Trophoblast cell (in vitro differentiated cells and primary cell): ENCODE measurements around the gene LDLRAD4.

Source experiments
- DNase-seq, 2 donors: peaks; one replicate each; pipeline ENCODE4 v3.0.0-alpha.2; 2016
- H2AFZ ChIP-seq: 2 replicates; pipeline ENCODE4 v1.6.1; 2013; ENCODE audit warnings: low read length, moderate library complexity, mild to moderate bottlenecking; ENCODE audit not compliant: insufficient read depth, poor library complexity
- H2AK5ac ChIP-seq: 2 replicates; pipeline ENCODE4 v1.6.1; 2013; ENCODE audit warnings: mild to moderate bottlenecking, low read length
- H2BK120ac ChIP-seq: 2 replicates; pipeline ENCODE4 v1.6.1; 2013; ENCODE audit warnings: low read length, mild to moderate bottlenecking, moderate library complexity; ENCODE audit not compliant: insufficient read depth, poor library complexity
- H2BK12ac ChIP-seq: 2 replicates; pipeline ENCODE4 v1.6.1; 2013; ENCODE audit warnings: mild to moderate bottlenecking, low read length, moderate library complexity
- H2BK5ac ChIP-seq: 2 replicates; pipeline ENCODE4 v1.6.1; 2013; ENCODE audit warnings: low read length, low read depth, moderate library complexity, mild to moderate bottlenecking; ENCODE audit not compliant: poor library complexity
- H3K14ac ChIP-seq: 2 replicates; pipeline ENCODE4 v1.6.1; 2013; ENCODE audit warnings: mild to moderate bottlenecking, low read length
- H3K18ac ChIP-seq: 2 replicates; pipeline ENCODE4 v1.6.1; 2013; ENCODE audit warnings: mild to moderate bottlenecking, low read length
- H3K23ac ChIP-seq: 2 replicates; pipeline ENCODE4 v1.6.1; 2013; ENCODE audit warnings: low read length
- H3K27ac ChIP-seq: 2 replicates; pipeline ENCODE4 v1.5.1; 2013; ENCODE audit warnings: low read depth, mild to moderate bottlenecking, inconsistent platforms, low read length, moderate library complexity
- H3K27me3 ChIP-seq: 2 replicates; pipeline ENCODE4 v1.6.1; 2013; ENCODE audit warnings: inconsistent platforms, mild to moderate bottlenecking, low read length, moderate library complexity; ENCODE audit not compliant: insufficient read depth
- H3K36me3 ChIP-seq, 2 experiments: 1 replicate in 1 of 2; 2 replicates in 1 of 2; pipeline ENCODE4 v1.6.1; 2013; ENCODE audit warnings: low read length in 2 of 2, mild to moderate bottlenecking in 2 of 2, moderate library complexity in 1 of 2; ENCODE audit not compliant: insufficient read depth in 2 of 2, control insufficient read depth in 1 of 2
- H3K4ac ChIP-seq: 2 replicates; pipeline ENCODE4 v1.6.1; 2013; ENCODE audit warnings: low read depth, mild to moderate bottlenecking, low read length, moderate library complexity
- H3K4me1 ChIP-seq, 2 experiments: 1 replicate in 1 of 2; 2 replicates in 1 of 2; pipeline ENCODE4 v1.6.1; 2013; ENCODE audit warnings: low read length in 2 of 2, mild to moderate bottlenecking in 2 of 2, moderate library complexity in 1 of 2; ENCODE audit not compliant: insufficient read depth in 2 of 2, control insufficient read depth in 1 of 2
- H3K4me2 ChIP-seq: 2 replicates; pipeline ENCODE4 v1.6.1; 2013; ENCODE audit warnings: inconsistent platforms, mild to moderate bottlenecking, low read length, moderate library complexity
- H3K4me3 ChIP-seq: 2 replicates; pipeline ENCODE4 v1.5.1; 2013; ENCODE audit warnings: mild to moderate bottlenecking, low read depth, low read length, inconsistent platforms
- H3K79me1 ChIP-seq: one replicate; pipeline ENCODE4 v1.6.1; 2013; ENCODE audit warnings: low read length
- H3K79me2 ChIP-seq: 2 replicates; pipeline ENCODE4 v1.6.1; 2013; ENCODE audit warnings: low read length, mild to moderate bottlenecking; ENCODE audit not compliant: control insufficient read depth, insufficient read depth, poor library complexity
- H3K9ac ChIP-seq: 2 replicates; pipeline ENCODE4 v1.6.1; 2013; ENCODE audit warnings: mild to moderate bottlenecking, low read length
- H3K9me3 ChIP-seq: 2 replicates; pipeline ENCODE4 v1.6.1; 2013; ENCODE audit warnings: low read depth, mild to moderate bottlenecking, control low read depth, inconsistent platforms, low read length; ENCODE audit not compliant: insufficient read depth
- H4K12ac ChIP-seq: 2 replicates; pipeline ENCODE4 v1.6.1; 2013; ENCODE audit warnings: low read depth, mild to moderate bottlenecking, low read length, moderate library complexity
- H4K8ac ChIP-seq: 2 replicates; pipeline ENCODE4 v1.6.1; 2013; ENCODE audit warnings: low read depth, mild to moderate bottlenecking, low read length, moderate library complexity
- H4K91ac ChIP-seq: one replicate; pipeline ENCODE4 v1.6.1; 2013; ENCODE audit warnings: low read depth, mild to moderate bottlenecking, low read length, moderate library complexity
- WGBS: extraction: QIAGEN DNeasy Blood & Tissue Kit; methylation state at CpG from one replicate; pipeline ENCODE4 v1.1.7; 2013; ENCODE audit warnings: missing lambda C conversion rate; ENCODE audit not compliant: insufficient read length, insufficient coverage; ENCODE audit errors: extremely low coverage; 5-methylcytosine and 5-hydroxymethylcytosine counted together

Gene LDLRAD4

GRCh38 chr18:13613591-13614501 is 395.3 kb downstream of the LDLRAD4 start:
- Histone ChIP-seq H3K18ac (no peak overlapping the region), H4K12ac (no peak overlapping the region), H3K4ac (no peak overlapping the region), H2BK5ac (no peak overlapping the region), H3K9me3 (no peaks in the 10 kb centered on the region), H3K4me2 (no peak overlapping the region), H2BK120ac (no peak overlapping the region), H4K8ac (no peak overlapping the region), H3K14ac (no peak overlapping the region), H3K36me3 (no peaks in the 10 kb centered on the region), H3K79me1 (no peaks in the 10 kb centered on the region), H3K4me1 (peaks cover 4 to 9% of the 10 kb centered on the region in 2 experiments), H3K9ac (no peak overlapping the region), H2AK5ac (no peak overlapping the region), H3K27me3 (no peaks in the 10 kb centered on the region), H2BK12ac (no peak overlapping the region), H4K91ac (no peak overlapping the region), H2AFZ (no peak overlapping the region), H3K4me3 (no peak overlapping the region), H3K23ac (no peak overlapping the region), H3K79me2 (no peaks in the 10 kb centered on the region), H3K27ac (no peak overlapping the region)
- WGBS = no CpG with 5 or more reads among the region's 21 CpGs
- no peak for DNase-seq

GRCh38 chr18:13614641-13615288 is 396.2 kb downstream of the LDLRAD4 start:
- H4K12ac ChIP-seq = no peak overlapping the region

GRCh38 chr18:13615432-13615861 is 396.9 kb downstream of the LDLRAD4 start:
- no peaks in the 10 kb centered on the region for H3K79me2 ChIP-seq

More at GRCh38 chr18:13614641-13615288, 396.2 kb downstream of the LDLRAD4 start:
- H3K18ac ChIP-seq = no peak overlapping the region
- H3K27me3 ChIP-seq = no peaks in the 10 kb centered on the region
- WGBS = no CpG with 5 or more reads among the region's 16 CpGs
- no peak overlapping the region for H2BK12ac ChIP-seq
- H3K4me3 ChIP-seq = peak overlapping the region; percentile 2
- H3K23ac ChIP-seq = no peak overlapping the region
- no peak overlapping the region for H2AFZ ChIP-seq
- no peak overlapping the region for H3K4me2 ChIP-seq
- no peaks in the 10 kb centered on the region for H3K79me1 ChIP-seq
- no peak overlapping the region for H3K27ac ChIP-seq
- no peaks in the 10 kb centered on the region for H3K79me2 ChIP-seq
- H4K91ac ChIP-seq = no peak overlapping the region
- H3K4ac ChIP-seq = no peak overlapping the region
- DNase-seq = no peak
- H2BK5ac ChIP-seq = no peak overlapping the region
- no peak overlapping the region for H4K8ac ChIP-seq
- no peaks in the 10 kb centered on the region for H3K36me3 ChIP-seq
- H3K4me1 ChIP-seq = peaks cover 4 to 9% of the 10 kb centered on the region in 2 experiments
- no peaks in the 10 kb centered on the region for H3K9me3 ChIP-seq
- H3K14ac ChIP-seq = no peak overlapping the region
- H2BK120ac ChIP-seq = no peak overlapping the region
- no peak overlapping the region for H2AK5ac ChIP-seq
- H3K9ac ChIP-seq = no peak overlapping the region

GRCh38 chr18:13616041-13616440 is 397.5 kb downstream of the LDLRAD4 start:
- Histone ChIP-seq H4K91ac (no peak overlapping the region), H3K27me3 (no peaks in the 10 kb centered on the region), H2BK12ac (no peak overlapping the region), H3K18ac (no peak overlapping the region), H3K4ac (no peak overlapping the region), H2AFZ (no peak overlapping the region), H3K9me3 (no peaks in the 10 kb centered on the region), H3K36me3 (no peaks in the 10 kb centered on the region), H3K27ac (no peak overlapping the region), H3K9ac (no peak overlapping the region), H3K14ac (no peak overlapping the region), H4K8ac (no peak overlapping the region), H2BK5ac (no peak overlapping the region), H3K23ac (no peak overlapping the region), H3K4me2 (no peak overlapping the region), H2AK5ac (no peak overlapping the region), H3K79me1 (no peaks in the 10 kb centered on the region), H3K79me2 (no peaks in the 10 kb centered on the region), H4K12ac (no peak overlapping the region), H3K4me1 (peaks cover 0 to 4% of the 10 kb centered on the region in 2 experiments), H2BK120ac (no peak overlapping the region), H3K4me3 (no peak overlapping the region)
- WGBS = 100% methylated on average over 1 of the region's 5 CpGs
- no peak for DNase-seq

More at GRCh38 chr18:13615432-13615861, 396.9 kb downstream of the LDLRAD4 start:
- no peak overlapping the region for H3K9ac ChIP-seq
- no peak overlapping the region for H4K12ac ChIP-seq
- no peak overlapping the region for H3K14ac ChIP-seq
- no peak overlapping the region for H3K4ac ChIP-seq
- H2BK12ac ChIP-seq = no peak overlapping the region
- H3K9me3 ChIP-seq = no peaks in the 10 kb centered on the region
- H3K23ac ChIP-seq = no peak overlapping the region
- no peak overlapping the region for H3K4me2 ChIP-seq
- H2AFZ ChIP-seq = no peak overlapping the region
- WGBS = no CpG with 5 or more reads among the region's 8 CpGs
- peaks cover 3 to 8% of the 10 kb centered on the region in 2 experiments for H3K4me1 ChIP-seq
- no peaks in the 10 kb centered on the region for H3K79me1 ChIP-seq
- no peak overlapping the region for H3K27ac ChIP-seq
- no peak overlapping the region for H2BK120ac ChIP-seq
- DNase-seq = peak in 1 of 2 donors; percentile 22
- no peaks in the 10 kb centered on the region for H3K27me3 ChIP-seq
- no peaks in the 10 kb centered on the region for H3K36me3 ChIP-seq
- no peak overlapping the region for H2BK5ac ChIP-seq
- no peak overlapping the region for H4K91ac ChIP-seq
- no peak overlapping the region for H2AK5ac ChIP-seq
- H4K8ac ChIP-seq = no peak overlapping the region
- no peak overlapping the region for H3K4me3 ChIP-seq
- H3K18ac ChIP-seq = no peak overlapping the region
